Activated effector memory CD4-positive, alpha-beta T cell treated with anti-CD3 and anti-CD28 coated beads, Interleukin-2, amount 50 U/mL, for 16 hours (primary cell): ENCODE data around the gene KANSL2.
"Not testable (repeated sequence)": the region's sequence is repeated elsewhere in the genome, so short reads cannot be mapped to it uniquely, and the experiment has no call there.

ENCODE experiments used
- DNase-seq: peaks from one replicate; pipeline ENCODE4 v3.0.0-alpha.2; 2020

The KANSL2 gene

DNA sequence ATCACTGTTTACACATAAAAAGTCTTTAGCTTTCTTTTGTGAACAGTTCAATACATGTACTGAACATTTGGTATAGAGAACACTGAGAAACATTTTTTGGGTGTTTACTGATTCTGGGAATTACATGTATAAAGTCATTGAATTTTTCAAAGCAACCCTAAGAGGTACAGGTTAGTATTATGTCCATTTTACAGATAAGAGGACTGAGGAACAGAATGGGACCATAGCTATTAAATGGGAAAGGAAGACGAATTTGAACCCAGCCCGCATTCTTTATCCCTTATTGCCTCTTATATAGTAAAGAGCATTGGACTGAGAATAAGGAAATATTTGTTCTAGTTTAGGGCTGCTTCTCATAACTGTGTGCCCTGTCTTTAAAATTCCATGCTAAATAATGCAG lies 889 bp upstream of the KANSL2 start:
- DNase-seq: no peak

- DNase-seq: not testable (repeated sequence)
These were observed 481 bp upstream of the KANSL2 start for GRCh38 chr12:48682533-48682905.

GRCh38 chr12:48681399-48681709 lies 684 bp downstream of the KANSL2 start:
- DNase-seq: no peak

DNA sequence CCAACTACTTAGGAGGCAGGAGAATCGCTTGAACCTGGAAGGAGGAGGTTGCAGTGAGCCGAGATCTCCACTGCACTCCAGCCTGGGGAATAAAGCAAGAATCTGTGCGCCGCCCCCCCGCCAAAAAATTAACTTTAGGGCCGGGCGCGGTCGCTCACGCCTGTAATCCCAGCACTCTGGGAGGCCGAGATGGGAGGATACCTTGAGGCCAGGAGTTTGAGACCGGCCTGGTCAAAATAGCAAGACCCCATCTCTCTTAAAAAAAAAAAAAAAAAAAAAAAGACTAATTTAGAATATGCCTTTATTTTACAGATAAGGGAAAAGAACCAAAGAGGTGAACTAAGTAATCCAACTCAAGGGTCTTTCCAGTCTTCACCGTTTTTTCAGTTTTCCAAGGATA lies 1.2 kb downstream of the KANSL2 start:
- DNase-seq: no peak

GRCh38 chr12:48678551-48679185 lies 3.4 kb downstream of the KANSL2 start:
- no peak for DNase-seq

DNA sequence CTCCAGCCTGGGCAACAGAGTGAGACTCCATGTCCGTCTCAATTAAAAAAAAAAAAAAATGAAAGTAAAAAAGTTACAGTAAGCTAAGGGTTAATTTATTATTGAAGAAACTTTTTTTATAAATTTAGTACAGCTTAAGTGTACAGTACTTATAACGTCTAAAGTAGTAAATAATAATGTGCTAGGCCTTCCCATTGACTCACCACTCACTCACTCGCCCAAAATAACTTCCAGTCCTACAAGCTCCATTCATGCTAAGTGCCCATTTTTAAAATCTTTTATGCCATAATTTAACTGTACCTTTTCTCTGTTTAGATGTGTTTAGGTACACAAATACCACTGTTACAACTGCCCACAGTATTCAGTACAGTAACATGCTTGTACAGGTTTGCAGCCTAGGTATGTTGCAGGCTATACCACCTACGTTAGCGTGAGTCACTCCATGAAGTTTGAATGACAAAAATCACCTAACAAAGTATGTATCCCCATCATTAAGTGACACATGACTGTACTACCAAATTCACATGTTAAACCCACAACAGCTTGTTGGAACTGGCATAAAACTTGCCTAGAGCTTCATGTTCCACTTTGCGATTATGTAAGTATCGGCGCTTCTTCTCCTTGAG lies 10.7 kb downstream of the KANSL2 start:
- no peak for DNase-seq

GRCh38 chr12:48668996-48669395 lies 13.0 kb downstream of the KANSL2 start:
- DNase-seq: no peak

GRCh38 chr12:48659863-48660262 lies 22.2 kb downstream of the KANSL2 start:
- DNase-seq: no peak

GRCh38 chr12:48651681-48652080 lies 30.4 kb downstream of the KANSL2 start:
- no peak for DNase-seq

DNA sequence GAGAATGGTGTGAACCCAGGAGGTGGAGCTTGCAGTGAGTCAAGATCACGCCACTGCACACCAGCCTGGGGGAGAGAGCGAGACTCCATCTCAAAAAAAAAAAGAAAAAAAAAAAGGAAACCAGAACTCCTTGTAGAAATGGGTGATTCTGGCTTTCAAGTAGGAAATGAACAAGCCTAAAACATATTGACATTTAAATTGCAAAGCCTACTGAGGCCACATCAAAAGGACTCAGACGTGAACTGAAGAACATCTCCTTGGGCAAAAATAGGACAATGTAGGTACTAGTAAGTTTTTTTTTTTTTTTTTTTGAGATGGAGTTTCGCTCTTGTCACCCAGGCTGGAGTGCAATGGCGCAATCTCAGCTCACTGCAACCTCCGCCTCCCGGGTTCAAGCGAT lies 36.7 kb downstream of the KANSL2 start:
- DNase-seq: not testable (repeated sequence)

DNA sequence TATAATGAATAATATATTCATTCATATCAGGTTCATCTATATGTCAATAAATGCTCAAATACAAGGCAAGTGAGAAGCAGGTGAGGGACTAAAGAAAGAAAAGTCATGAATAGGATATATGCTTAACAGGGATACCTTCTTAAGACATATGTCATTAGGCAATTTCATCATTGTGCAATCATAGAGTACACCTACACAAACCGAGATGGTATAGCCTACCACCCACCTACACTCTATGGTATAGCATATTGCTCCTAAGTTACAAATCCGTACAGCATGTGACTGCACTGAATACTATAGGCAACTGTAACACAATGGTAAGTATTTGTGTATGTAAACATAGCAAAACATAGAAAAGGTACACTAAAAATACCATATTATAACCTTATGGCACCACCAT lies 39.0 kb downstream of the KANSL2 start:
- no peak for DNase-seq

- DNase-seq: not testable (repeated sequence)
These were observed 40.1 kb downstream of the KANSL2 start for GRCh38 chr12:48641752-48642555.

GRCh38 chr12:48640854-48641253 lies 41.2 kb downstream of the KANSL2 start:
- no peak for DNase-seq

GRCh38 chr12:48640428-48640827 lies 41.6 kb downstream of the KANSL2 start:
- DNase-seq: no peak

DNA sequence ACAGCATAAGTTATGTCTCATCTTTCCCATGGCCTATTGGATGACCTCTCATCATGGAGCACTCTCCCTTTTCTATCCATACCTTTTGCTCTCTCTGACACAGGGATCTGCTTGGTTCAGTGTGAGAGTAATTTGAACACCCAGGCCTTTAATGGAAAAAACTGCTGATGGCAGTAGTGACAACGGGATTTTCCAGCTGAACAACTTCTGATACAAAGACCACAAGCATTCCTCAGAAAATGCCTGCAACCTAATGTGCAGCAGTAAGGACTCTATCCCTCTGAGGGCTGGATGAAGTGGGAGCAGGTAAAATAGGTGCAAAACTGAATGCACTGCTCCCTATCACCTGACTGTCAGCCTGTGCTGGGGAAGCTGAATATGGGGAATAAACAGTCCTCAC lies 51.0 kb downstream of the KANSL2 start:
- DNase-seq: no peak

- DNase-seq: no peak
These were observed 51.7 kb downstream of the KANSL2 start for GRCh38 chr12:48630346-48630745.

GRCh38 chr12:48629541-48629940 lies 52.5 kb downstream of the KANSL2 start:
- DNase-seq: no peak

DNA sequence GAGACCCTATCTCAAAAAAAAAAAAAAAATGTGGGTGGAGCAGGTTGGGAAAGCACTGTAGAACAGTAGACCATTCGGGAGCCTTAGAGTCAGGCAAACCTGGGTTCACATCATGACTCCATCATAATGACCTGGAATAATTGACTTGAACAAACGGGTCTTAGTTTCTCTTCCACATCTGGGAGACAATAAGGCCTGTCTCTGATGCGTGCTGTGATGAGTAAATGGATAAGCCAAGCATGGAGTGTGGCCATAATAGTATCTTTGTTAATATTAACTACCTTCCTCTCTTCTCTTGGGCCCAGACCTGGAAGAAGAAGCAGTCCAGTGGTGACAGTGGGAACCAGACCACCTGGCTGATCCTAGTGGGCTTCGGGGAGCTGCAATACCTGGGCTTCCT lies 54.5 kb downstream of the KANSL2 start:
- DNase-seq: no peak

GRCh38 chr12:48622997-48623396 lies 59.0 kb downstream of the KANSL2 start:
- DNase-seq: not testable (repeated sequence)

DNA sequence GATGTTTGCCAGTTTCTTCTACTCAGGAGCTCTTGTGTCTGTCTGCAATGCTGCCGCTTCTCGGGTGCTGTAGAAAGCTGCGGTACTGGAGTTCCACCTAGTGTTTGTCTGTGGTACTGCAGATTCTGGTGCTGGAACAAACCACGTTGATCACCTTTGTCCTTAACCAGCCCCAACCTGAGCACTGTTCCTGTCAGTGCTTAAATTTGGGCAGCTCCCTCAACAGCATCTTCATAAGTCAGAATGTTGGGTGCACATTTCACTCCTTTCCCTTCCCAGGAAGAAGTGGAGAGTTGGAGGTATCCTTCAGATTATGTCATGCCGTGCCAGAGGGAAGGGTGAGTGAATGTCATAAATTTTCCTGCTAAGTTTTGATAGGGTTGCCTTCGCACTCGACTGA lies 63.5 kb downstream of the KANSL2 start:
- peak; percentile 85 for DNase-seq

- DNase-seq: no peak
These were observed 66.4 kb downstream of the KANSL2 start for GRCh38 chr12:48615681-48616080.

DNA sequence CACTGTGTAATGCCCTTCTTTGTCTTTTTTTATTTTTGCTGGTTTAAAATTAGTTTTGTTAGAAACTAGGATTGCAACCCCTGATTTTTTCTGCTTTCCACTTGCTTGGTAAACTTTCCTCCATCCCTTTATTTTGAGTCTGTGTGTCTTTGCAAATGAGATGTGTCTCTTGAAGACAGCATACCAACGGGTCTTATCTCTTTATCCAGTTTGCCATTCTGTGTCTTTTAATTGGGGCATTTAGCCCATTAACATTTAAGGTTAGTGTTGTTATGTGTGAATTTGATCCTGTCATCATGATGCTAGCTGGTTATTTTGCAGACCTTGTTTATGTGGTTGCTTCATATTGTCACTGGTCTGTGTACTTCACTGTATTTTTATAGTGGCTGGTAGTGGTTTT lies 68.7 kb downstream of the KANSL2 start:
- no peak for DNase-seq
